Erythroblast (primary cell): ENCODE measurements around the gene CCNYL1.

Source experiments
- GATA1 ChIP-seq: IDR thresholded peaks from 2 replicates; pipeline ENCODE4 v1.6.1; 2011; ENCODE audit warnings: low read depth, mild to moderate bottlenecking, control low read depth, low read length, moderate library complexity
- POLR2A ChIP-seq: IDR thresholded peaks from 2 replicates; pipeline ENCODE4 v1.6.1; 2011; ENCODE audit warnings: mild to moderate bottlenecking, low read length

DNA sequence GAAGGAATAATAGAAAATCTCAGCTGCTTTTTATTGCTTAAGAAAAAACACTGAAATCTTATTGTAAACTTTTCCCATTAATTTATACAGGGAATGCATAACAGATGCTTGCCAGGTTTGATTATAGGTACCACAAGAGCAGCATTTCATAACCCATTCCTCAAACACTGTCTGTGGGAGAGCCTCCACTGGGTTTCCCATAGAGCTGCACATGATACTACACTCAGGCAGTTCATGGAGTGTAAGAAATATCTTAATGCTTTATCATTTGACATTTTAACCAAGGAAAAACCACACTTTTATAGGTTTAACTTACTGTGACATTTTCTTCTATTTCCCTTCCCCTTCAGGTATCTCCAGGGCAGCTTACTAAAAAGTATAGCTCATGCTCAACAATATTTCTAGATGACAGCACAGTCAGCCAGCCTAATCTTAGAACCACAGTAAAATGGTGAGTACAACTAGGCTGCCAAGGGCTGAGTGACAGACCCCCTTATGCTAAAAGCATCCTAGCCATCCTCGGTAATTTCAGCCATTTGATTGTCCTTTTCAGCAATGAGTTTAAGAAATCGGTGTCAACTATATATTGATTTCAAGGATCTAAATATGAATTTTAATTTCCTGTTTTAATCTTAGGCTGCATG lies 22.3 kb downstream of the CCNYL1 start:
- no peak for TF ChIP-seq POLR2A
- no peak for TF ChIP-seq GATA1
